HG03342 (cell line): Measurements from ENCODE around the gene DMTF1.
"Not testable (repeated sequence)": the region's sequence is repeated elsewhere in the genome, so short reads cannot be mapped to it uniquely, and the experiment has no call there.

ENCODE experiments used
- ATAC-seq: cut with Tn5 transposase; IDR thresholded peaks from one replicate; pipeline ENCODE4 v1.9.1; 2021; ENCODE audit warnings: mild to moderate bottlenecking, moderate library complexity; ENCODE audit not compliant: unreplicated experiment

Gene DMTF1

GRCh38 chr7:87193912-87194311 lies 41.7 kb downstream of the DMTF1 start:
- ATAC-seq: no peak

- no peak for ATAC-seq
These were observed 47.0 kb downstream of the DMTF1 start for GRCh38 chr7:87199241-87199640.

- no peak for ATAC-seq
These were observed 47.6 kb downstream of the DMTF1 start for GRCh38 chr7:87199700-87200450.

GRCh38 chr7:87202208-87202607 lies 50.0 kb downstream of the DMTF1 start:
- ATAC-seq: no peak

GRCh38 chr7:87202705-87203104 lies 50.5 kb downstream of the DMTF1 start:
- no peak for ATAC-seq

GRCh38 chr7:87203929-87204328 lies 51.7 kb downstream of the DMTF1 start:
- ATAC-seq: not testable (repeated sequence)

- ATAC-seq: no peak
These were observed 52.7 kb downstream of the DMTF1 start for GRCh38 chr7:87204933-87205332.

GRCh38 chr7:87205701-87206100 lies 53.4 kb downstream of the DMTF1 start:
- ATAC-seq: not testable (repeated sequence)

- ATAC-seq: no peak
These were observed 54.1 kb downstream of the DMTF1 start for GRCh38 chr7:87206361-87206760.

GRCh38 chr7:87209295-87209924 lies 57.2 kb downstream of the DMTF1 start:
- no peak for ATAC-seq

GRCh38 chr7:87210506-87210905 lies 58.3 kb downstream of the DMTF1 start:
- no peak for ATAC-seq

GRCh38 chr7:87212498-87212897 lies 60.2 kb downstream of the DMTF1 start:
- ATAC-seq: no peak

- no peak for ATAC-seq
These were observed 61.0 kb downstream of the DMTF1 start for GRCh38 chr7:87213252-87213651.

- no peak for ATAC-seq
These were observed 61.6 kb downstream of the DMTF1 start for GRCh38 chr7:87213811-87214210.

GRCh38 chr7:87215046-87215445 lies 62.8 kb downstream of the DMTF1 start:
- ATAC-seq: no peak

GRCh38 chr7:87216701-87217508 lies 64.7 kb downstream of the DMTF1 start:
- ATAC-seq: peak; percentile 56

GRCh38 chr7:87217983-87218653 lies 65.9 kb downstream of the DMTF1 start:
- ATAC-seq: no peak

- ATAC-seq: peak; percentile 11
These were observed 66.7 kb downstream of the DMTF1 start for GRCh38 chr7:87218796-87219544.

- ATAC-seq: peak; percentile 47
These were observed 67.3 kb downstream of the DMTF1 start, which contains the start of gene TMEM243 for GRCh38 chr7:87219545-87220025. Gene TMEM243 (minus strand): TSS chr7:87219732. CDS start chr7:87219503, 229 bp downstream.
